Sigmoid colon (tissue), 3 donors: ENCODE data around the gene RNF223.

ENCODE experiments used
- CTCF ChIP-seq, 4 experiments: fragments of 450-650 bp in 3 of 4; fragments of 200-600 bp in 1 of 4; IDR thresholded peaks; one replicate each; pipeline ENCODE4 v1.5.1; 2016 to 2019; ENCODE audit warnings: antibody characterized with exemption in 4 of 4, mild to moderate bottlenecking in 3 of 4, moderate library complexity in 2 of 4
- POLR2A ChIP-seq, 2 donors: fragments of 450-650 bp; IDR thresholded peaks; one replicate each; pipeline ENCODE4 v1.6.1; 2016; ENCODE audit warnings: antibody characterized with exemption in 2 of 2, mild to moderate bottlenecking in 2 of 2, moderate library complexity in 2 of 2

- TF ChIP-seq POLR2A (IDR thresholded peaks at IDR 0.05), result no peak
- TF ChIP-seq CTCF (IDR thresholded peaks at IDR 0.05), result no peak
Observed at GRCh38 chr1:1069711-1070676, 4.1 kb downstream of the RNF223 start.
